ENCODE results near the gene CDC42BPG. TPM values are rescaled to one million over a fixed set of nuclear protein-coding genes. Genes with fewer than 3 reads are reported as not detected.

Gene CDC42BPG
- total and polyA plus RNA-seq, 10 of the 15 experiments (the other 5 are each of a cell fraction or from before 2014, with no cell fraction given): 0.02 to 1.3 (median 0.09) TPM; not detected in 1

DNA sequence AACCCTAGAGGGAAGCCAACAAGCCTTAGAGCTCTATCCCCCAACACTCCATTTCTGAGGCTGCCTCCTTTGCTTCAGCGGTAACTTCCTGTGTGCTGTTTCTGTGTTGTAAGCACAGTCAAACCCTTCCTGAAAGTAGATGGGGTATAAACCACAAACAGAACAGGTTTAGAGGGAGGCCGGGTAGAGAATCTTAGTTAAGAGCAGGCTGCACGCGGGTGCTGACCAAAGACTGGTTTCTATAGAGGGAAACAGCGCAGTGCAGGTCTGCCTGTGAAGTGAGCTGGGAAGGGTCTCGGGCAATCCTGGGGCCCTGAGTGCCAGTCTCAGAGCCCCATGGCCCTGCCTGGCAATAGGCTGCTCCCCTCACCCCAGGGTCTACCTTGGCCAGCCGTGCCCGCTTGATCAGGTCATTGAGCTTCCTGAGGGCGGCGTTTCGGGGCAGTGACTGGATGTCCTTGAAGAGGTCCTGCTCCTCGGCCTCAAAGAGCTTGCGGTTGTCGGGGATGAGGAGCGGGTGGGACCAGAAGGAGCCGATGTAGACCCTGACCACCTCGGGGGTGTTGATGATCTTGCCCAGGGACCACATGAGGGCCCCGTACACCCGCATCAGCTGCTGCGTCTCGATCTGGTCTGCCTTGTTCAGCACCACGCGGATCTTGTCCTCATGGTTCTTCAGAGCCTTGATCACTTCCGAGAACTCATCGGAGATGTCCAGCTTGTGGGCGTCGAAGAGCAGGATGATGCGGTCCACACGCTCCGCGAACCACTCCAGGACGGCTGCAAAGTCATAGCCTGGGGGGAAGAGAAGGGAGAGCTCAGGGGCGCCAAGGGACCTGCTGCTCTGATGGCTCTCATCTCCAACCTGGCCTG is 15.3 kb upstream of the CDC42BPG start (continued):
- TF ChIP-seq, protein P1, sequence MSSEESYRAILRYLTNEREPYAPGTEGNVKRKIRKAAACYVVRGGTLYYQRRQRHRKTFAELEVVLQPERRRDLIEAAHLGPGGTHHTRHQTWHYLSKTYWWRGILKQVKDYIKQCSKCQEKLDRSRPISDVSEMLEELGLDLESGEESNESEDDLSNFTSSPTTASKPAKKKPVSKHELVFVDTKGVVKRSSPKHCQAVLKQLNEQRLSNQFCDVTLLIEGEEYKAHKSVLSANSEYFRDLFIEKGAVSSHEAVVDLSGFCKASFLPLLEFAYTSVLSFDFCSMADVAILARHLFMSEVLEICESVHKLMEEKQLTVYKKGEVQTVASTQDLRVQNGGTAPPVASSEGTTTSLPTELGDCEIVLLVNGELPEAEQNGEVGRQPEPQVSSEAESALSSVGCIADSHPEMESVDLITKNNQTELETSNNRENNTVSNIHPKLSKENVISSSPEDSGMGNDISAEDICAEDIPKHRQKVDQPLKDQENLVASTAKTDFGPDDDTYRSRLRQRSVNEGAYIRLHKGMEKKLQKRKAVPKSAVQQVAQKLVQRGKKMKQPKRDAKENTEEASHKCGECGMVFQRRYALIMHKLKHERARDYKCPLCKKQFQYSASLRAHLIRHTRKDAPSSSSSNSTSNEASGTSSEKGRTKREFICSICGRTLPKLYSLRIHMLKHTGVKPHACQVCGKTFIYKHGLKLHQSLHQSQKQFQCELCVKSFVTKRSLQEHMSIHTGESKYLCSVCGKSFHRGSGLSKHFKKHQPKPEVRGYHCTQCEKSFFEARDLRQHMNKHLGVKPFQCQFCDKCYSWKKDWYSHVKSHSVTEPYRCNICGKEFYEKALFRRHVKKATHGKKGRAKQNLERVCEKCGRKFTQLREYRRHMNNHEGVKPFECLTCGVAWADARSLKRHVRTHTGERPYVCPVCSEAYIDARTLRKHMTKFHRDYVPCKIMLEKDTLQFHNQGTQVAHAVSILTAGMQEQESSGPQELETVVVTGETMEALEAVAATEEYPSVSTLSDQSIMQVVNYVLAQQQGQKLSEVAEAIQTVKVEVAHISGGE (CRISPR knock-in tag; IDR thresholded peaks at IDR 0.05): no peak
- TF ChIP-seq SMAD1 (IDR thresholded peaks at IDR 0.05; ENCODE audit: low read depth, partially characterized antibody) (no peak), YY1 (IDR thresholded peaks at IDR 0.05; ENCODE audit: low read depth, low read length) (peak; percentile 73), NKRF (conservative IDR thresholded peaks at IDR 0.05) (0 out of 2 replicates have a peak, but pooled peaks have one; percentile 44), RUNX3 (IDR thresholded peaks at IDR 0.05; ENCODE audit: low read length) (no peak), NR2F1 (conservative IDR thresholded peaks at IDR 0.05) (peak; percentile 77), EZH2 (IDR thresholded peaks at IDR 0.05; ENCODE audit: borderline replicate concordance, control insufficient read depth, low read depth, low read length) (0 out of 2 replicates have a peak, but pooled peaks have one; percentile 74), TCF3 (IDR thresholded peaks at IDR 0.05; ENCODE audit: borderline replicate concordance, insufficient read depth, low read depth, low read length) (peak; percentile 88), SP1 (IDR thresholded peaks at IDR 0.05; ENCODE audit: low read depth, low read length) (peak; percentile 80), PAX8 (IDR thresholded peaks at IDR 0.05) (no peak), BMI1 (IDR thresholded peaks at IDR 0.05; ENCODE audit: borderline replicate concordance) (no peak), NFIC (IDR thresholded peaks at IDR 0.05; ENCODE audit: low read depth, low read length) (no peak), RB1 (IDR thresholded peaks at IDR 0.05; ENCODE audit: borderline replicate concordance) (no peak), YBX1 (IDR thresholded peaks at IDR 0.05) (no peak)
- TF ChIP-seq, protein P2, sequence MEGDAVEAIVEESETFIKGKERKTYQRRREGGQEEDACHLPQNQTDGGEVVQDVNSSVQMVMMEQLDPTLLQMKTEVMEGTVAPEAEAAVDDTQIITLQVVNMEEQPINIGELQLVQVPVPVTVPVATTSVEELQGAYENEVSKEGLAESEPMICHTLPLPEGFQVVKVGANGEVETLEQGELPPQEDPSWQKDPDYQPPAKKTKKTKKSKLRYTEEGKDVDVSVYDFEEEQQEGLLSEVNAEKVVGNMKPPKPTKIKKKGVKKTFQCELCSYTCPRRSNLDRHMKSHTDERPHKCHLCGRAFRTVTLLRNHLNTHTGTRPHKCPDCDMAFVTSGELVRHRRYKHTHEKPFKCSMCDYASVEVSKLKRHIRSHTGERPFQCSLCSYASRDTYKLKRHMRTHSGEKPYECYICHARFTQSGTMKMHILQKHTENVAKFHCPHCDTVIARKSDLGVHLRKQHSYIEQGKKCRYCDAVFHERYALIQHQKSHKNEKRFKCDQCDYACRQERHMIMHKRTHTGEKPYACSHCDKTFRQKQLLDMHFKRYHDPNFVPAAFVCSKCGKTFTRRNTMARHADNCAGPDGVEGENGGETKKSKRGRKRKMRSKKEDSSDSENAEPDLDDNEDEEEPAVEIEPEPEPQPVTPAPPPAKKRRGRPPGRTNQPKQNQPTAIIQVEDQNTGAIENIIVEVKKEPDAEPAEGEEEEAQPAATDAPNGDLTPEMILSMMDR (IDR thresholded peaks at IDR 0.05 in 2 of 3, conservative IDR thresholded peaks at IDR 0.05 in 1 of 3; ENCODE audit: control insufficient read depth in 2 of 3, extremely low read depth in 1 of 3, insufficient read depth in 1 of 3, low read depth in 3 of 3, low read length in 3 of 3): no peak
